Measurements from ENCODE around the gene TCTN2.

DNA sequence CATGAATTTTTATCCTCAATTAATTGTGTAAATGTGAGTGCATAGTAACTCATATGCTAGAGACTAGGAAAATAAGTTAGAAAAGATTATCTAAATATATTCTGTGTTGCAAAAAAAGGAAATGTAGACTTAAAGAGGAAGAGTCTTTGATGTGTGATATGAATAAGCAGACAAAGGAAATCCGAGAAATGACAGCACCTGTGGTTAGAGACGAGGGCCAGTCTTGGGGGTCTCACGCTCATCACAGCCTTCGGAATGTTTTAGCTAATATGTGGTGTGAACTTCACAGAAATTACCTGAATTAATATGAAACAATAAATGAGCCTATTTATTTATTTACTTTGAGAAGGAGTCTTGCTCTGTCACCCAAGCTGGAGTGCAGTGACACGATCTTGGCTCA, 52.9 kb downstream of the TCTN2 start:
- TF ChIP-seq FOXM1 (IDR thresholded peaks at IDR 0.05; ENCODE audit: borderline replicate concordance) (no peak), TARDBP (IDR thresholded peaks at IDR 0.05) (no peak), SP1 (IDR thresholded peaks at IDR 0.05) (no peak), ZNF384 (IDR thresholded peaks at IDR 0.05) (no peak)
- TF ChIP-seq, protein P1, sequence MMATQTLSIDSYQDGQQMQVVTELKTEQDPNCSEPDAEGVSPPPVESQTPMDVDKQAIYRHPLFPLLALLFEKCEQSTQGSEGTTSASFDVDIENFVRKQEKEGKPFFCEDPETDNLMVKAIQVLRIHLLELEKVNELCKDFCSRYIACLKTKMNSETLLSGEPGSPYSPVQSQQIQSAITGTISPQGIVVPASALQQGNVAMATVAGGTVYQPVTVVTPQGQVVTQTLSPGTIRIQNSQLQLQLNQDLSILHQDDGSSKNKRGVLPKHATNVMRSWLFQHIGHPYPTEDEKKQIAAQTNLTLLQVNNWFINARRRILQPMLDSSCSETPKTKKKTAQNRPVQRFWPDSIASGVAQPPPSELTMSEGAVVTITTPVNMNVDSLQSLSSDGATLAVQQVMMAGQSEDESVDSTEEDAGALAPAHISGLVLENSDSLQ (IDR thresholded peaks at IDR 0.05) = no peak
